Posterior cingulate gyrus (tissue), 11 donors: ENCODE results near the gene TXNL4B.

Experiments used
- DNase-seq, 10 donors: peaks; one replicate each; pipeline versions ENCODE4 v3.0.0 to v3.0.0-alpha.2; 2020 to 2021; ENCODE audit warnings: mixed read lengths in 3 of 10
- intact Hi-C: fragments of 100-400 bp; cut with DNase I; formaldehyde crosslinking; loops from one replicate; pipeline ENCODE4 v1.15.1; 2023

Gene TXNL4B

DNA sequence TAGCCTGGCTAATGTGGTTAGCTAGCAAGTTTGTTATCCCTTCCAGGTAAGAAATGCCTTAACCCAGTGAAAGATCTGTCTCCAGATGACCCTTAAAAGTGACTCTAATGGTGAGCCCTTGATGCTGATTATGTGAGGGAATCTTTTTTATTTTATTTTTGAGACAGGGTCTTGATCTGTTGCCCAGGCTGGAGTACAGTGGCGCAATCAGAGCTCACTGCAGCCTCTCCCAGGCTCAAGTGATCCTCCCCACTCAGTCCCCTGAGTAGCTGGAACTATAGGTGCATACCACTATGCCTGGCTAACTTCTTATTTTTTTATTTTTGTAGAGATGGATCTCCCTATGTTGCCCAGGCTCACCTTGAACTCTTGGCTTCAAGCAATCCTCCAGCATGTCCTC is 49.9 kb downstream of the TXNL4B start:
- intact Hi-C loops: no loop called here
- no peak for DNase-seq

DNA sequence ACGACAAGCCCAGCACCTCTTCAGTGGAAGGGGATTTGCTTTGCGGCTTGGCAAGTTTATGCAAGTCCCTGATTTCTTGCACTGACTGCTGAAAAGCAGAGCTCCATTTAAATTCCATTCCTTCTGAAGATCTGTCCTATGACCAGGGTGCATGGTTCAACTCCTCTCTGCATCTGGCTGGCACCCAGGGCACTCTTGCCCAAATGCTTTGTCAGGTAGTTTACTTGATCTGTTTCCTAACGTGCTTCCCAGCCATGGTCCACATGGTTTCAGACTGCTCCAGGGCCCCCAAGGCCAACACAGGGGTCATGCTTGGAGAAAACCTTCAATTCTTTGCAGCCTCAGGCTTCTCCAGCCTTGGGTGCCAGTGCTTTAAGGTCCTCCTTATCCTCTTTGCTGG is 50.4 kb downstream of the TXNL4B start:
- intact Hi-C loops: no loop called here
- peak in 1 of 10 donors; percentile 42 for DNase-seq

DNA sequence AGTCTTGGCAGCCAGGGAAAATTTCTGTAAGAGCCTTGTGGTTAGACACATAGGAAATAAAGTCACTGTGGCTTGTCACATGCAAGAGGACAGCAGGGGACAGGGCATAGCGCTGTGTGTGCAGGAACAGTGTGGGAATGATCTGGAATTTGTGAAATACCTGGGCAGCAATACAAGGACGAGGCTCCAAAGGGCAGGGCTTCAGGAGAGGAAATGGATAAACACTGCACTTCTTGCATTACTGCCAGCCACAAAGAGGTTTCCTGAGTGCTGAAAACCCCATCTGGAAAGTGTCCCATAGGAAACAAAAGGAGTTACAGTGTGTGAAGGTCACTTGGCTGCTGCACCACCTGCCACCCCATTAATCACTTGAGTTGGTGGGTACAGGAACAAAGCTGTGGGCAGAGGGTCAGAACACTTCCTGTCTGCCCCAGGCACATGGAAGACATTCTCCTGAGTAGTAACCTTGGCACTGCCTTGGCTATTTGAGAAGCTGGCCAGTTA is 51.2 kb downstream of the TXNL4B start:
- DNase-seq: peak in 1 of 10 donors; percentile 65
- intact Hi-C loops: no loop called here

DNA sequence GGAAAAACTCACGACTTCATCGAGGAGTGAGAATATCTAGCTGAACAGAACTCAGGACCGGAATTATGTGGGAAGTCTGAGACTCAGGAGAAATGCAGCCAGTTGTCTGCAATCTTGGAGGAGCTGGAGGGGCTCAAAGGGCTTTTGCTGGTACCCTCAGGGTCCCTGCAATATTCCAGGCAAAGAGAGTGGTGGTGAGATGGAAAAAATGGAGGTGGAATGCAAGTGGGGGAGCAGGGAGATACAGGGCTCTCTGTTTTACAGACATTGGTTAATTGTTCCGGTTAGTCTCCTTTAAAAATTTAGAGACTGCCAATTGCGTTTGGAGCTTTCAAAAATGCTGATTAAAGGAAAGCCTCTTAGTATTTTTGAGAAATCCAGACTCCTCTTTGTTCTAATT is 57.3 kb downstream of the TXNL4B start:
- intact Hi-C loops: no loop called here

More for the DNA sequence above, 57.3 kb downstream of the TXNL4B start:
- DNase-seq: no peak
